Measurements from ENCODE around the gene CCDC57.

- TF ChIP-seq EZH2phosphoT487 (IDR thresholded peaks at IDR 0.05; ENCODE audit: insufficient read depth, low read depth) (no peak), EZH2 (IDR thresholded peaks at IDR 0.05; ENCODE audit: insufficient read depth, poor library complexity, severe bottlenecking) (no peak)
Observed at GRCh38 chr17:82204831-82205719, 7.6 kb downstream of the CCDC57 start.
